GM18505 (cell line): Measurements from ENCODE around the gene ADGRB3.
"Not testable (repeated sequence)": the region's sequence is repeated elsewhere in the genome, so short reads cannot be mapped to it uniquely, and the experiment has no call there.

Source experiments
- ATAC-seq: cut with Tn5 transposase; IDR thresholded peaks from one replicate; pipeline ENCODE4 v1.9.1; 2021; ENCODE audit not compliant: unreplicated experiment
- POLR2A ChIP-seq: IDR thresholded peaks from 4 replicates; pipeline ENCODE4 v1.6.1; 2011; ENCODE audit warnings: borderline replicate concordance; ENCODE audit not compliant: insufficient read depth, insufficient read length; ENCODE audit errors: extremely low read depth

ADGRB3 gene

DNA sequence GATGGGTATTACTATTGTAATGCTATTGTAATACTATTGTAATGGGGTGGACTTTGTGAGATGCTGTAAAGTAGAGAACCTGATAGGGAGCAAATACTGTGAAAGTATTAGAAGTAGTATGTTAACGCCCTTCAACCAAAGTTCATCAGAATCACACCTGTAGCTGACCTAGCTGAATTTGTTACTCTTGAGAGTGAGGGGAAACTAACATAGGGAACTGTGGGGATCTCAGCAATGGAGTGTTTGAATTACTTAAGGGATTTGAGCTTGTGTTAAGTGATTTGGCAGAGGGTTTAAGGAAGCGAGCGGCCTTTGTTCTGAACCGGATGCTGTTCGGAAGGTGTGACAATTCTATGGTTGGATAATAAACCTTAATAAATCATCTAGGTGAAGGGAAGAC, 312.6 kb downstream of the ADGRB3 start:
- no peak for TF ChIP-seq POLR2A

DNA sequence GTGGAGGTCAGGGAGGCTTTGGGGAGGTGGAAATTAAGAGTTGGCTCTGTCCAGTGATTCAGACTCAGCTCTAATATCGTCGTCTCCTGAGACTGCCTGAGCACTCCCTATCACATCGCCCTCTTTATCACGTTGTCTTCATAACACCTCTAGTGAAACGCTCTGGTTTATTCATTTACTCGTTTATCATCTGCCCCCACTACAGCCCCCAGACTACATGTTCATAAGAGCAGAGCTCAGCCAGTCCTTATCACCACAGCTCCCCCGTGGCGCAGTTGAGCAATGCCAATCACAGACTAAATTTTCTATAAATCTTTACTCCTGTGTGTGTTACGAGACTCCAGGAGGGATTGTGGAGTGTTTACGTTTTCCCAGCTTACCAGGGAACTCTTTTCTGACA, 316.2 kb downstream of the ADGRB3 start:
- no peak for TF ChIP-seq POLR2A
- ATAC-seq = no peak

More for the DNA sequence above, 312.6 kb downstream of the ADGRB3 start:
- no peak for ATAC-seq

DNA sequence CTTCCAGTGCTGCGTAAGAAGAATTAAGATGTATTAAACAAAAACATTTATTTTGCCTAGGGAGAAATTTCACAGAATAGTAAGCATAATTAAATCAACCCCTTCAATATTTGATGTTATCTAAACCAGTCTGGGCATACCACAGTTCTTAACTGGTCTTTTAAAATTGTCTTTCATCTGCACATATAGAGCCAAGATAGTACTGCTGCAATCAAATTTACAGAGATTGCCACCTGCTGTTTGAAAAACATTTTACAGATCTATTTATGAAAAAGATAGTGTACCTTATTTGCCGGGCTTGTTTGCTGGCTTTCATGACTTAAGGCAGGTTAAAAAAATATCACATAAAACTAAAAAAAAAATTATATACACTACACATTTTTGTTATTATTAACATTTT, 323.2 kb downstream of the ADGRB3 start:
- no peak for ATAC-seq
- no peak for TF ChIP-seq POLR2A

DNA sequence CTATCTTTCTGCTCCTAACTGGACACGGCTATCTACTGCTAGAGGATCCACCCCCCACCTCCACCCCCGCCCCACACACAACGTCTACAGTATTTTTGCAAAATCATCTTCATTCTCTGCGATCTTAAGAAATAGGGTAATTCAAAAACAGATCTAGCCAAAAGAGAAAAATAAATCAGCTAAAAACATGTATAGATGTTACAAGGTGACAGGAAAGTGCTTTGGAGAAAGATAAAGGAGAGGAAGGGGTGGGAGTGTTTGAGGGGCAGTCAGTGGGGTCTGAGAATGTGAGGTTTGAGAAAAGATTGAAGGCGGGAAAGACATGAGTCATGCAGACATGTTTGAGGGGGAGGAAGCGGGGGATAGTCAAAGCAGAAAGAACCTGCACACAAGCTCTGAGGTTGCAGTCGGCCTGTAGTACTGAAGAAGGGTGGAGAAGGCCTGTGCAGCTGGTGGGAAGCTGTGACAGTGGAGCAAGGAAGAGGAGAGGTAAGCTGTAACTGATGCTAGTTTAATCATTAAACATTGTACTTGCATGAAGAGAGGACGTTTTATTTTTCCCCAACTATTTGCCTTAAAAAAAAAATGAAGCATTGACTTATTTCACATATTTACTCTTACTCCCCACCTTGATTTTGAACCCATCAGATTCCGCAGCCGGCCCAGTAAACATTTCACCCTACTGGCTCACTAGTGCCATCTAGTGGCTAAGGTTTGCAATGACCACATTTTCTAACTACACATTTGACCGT, 332.6 kb downstream of the ADGRB3 start:
- peak; percentile 83 for ATAC-seq
- TF ChIP-seq POLR2A = no peak

DNA sequence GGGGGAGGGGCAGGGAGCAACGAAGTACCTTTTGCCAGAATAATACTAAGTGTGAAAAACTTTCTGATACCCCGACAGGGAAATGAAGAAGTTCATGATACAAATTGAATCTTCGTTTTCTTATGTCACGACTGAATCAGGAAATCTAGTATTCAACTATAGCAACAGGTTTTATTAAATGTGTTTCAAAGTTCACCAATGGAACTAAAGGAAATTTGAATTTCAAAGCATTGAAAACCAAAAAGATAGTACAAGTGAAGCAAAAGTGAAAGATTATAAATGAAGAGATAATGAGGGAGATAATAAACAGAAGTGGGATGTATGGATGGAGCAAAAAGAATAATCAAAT, 333.2 kb downstream of the ADGRB3 start:
- ATAC-seq = no peak
- no peak for TF ChIP-seq POLR2A

DNA sequence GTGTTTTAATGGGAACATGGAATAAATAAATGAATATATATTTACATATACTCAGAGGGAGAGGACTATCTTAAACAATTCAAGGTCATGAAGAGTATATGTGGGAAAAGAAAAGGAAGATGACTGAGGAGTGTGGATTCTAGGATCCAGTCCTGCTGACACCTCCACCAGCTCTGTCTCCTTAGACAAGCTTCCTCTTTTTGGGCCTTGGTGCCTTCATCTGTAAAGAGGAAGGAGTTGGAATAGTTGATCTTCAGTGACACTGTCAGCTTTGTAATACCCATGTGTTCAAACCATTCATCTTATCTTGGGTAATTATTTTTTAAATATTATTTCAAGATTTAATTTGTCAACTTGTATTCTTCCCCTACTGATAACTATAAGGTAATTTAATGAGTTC, 338.0 kb downstream of the ADGRB3 start:
- TF ChIP-seq POLR2A = no peak

DNA sequence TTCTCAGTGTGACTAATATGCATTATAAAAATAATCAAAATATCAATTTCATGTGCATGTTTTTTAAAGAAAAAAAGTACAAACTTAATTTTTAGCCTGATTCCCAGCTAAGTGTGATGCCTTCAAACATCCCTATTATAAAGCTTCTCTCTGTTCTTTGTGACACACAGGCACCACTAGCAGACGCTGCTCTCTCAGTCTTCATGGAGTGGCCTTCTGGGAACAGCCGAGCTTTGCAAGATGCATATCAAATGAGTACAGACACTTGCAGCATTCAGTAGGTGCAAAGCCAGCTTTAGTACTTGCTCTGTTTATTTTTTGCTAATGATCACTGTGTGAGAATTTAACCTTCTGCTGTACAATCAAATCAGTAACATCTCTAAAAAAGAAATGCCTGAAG, 340.0 kb downstream of the ADGRB3 start:
- ATAC-seq = no peak
- TF ChIP-seq POLR2A = no peak

More for the DNA sequence above, 338.0 kb downstream of the ADGRB3 start:
- no peak for ATAC-seq

DNA sequence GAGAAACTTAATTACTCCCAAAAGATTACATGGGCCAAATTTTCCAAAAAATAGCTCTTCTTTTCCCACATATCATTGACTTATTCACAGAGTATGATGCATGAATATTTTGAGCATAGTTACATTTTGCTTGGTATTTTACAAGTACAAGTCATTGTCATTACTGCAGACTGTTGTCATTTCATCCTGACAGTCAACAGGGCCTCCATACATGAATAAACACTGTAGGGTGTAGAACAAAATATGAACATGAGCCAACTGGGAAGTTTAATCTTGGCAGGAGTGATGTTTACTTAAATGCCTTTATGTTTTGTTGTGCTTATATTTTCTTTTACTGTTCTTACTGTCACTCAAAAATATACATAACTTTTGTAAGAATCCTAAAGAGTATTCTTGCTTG, 340.7 kb downstream of the ADGRB3 start:
- no peak for TF ChIP-seq POLR2A
- no peak for ATAC-seq

DNA sequence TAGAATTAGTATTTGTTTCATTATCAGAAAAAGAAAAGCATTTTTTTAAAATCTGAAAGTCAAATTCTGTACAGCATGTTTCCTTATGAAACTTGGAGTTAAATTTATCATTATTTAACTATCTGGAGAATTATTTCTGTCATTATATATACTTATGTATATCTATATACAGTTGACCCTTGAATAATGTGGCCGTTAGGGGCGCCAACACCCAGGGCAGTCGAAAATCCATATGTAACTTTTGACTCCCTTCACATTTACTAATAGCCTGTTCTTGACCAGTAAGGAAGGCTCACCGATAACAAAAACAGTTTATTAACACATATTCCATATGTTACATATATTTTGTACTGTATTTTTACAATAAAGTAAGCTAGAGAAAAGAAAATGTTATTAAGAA, 341.2 kb downstream of the ADGRB3 start:
- TF ChIP-seq POLR2A = no peak
- no peak for ATAC-seq

DNA sequence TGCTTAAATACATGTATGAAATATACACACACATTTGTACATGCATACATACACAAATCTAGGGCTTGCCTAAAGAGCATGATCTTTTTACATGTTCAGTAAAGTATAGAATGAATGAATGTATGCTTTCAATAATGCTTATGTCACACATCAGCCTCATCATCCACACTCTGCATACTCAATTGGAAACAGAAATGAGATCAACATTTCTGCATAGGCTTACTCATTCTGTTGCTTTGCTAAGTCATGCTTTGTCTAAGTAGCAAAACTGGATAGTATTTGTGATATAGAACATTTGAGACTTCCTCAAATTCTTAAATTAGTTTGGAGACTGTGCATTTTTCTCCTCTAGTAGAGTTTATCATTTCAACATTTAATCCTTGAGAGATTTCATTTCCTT, 343.3 kb downstream of the ADGRB3 start:
- no peak for TF ChIP-seq POLR2A
- no peak for ATAC-seq

DNA sequence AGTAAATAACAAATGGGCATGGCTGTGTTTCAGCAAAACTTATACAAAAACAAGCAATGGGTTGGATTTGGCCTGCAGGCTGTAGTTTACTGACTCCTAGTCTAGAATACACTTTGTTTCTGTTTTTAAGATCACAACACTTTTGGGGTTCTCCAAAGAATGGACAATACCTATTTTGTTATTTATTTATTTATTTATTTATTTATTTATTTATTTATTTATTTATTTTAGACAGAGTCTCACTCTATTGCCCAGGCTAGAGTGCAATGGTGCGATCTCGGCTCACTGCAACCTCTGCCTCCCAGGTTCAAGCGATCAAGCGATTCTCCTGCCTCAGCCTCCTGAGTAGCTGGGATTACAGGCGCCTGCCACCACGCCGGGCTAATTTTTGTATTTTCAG, 346.6 kb downstream of the ADGRB3 start:
- not testable (repeated sequence) for ATAC-seq

DNA sequence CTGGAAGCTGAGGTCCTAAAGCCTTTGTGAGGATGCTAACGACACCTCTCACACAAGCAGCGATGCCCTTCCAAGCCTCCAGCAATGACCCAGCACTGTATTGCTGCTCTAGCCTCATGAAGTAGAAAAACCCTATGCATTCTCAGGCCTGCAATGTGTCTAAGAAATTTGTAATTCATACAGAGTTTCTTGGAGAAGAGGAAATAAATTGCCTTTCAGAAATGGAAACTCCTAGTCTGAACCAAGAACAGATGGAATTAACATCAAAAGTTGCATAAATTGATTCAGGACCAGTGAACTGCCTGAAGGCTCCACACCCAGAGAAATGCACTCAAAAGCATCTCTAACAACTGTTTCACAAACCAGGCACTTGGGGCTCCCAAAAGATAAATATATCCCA, 353.6 kb downstream of the ADGRB3 start:
- no peak for TF ChIP-seq POLR2A

DNA sequence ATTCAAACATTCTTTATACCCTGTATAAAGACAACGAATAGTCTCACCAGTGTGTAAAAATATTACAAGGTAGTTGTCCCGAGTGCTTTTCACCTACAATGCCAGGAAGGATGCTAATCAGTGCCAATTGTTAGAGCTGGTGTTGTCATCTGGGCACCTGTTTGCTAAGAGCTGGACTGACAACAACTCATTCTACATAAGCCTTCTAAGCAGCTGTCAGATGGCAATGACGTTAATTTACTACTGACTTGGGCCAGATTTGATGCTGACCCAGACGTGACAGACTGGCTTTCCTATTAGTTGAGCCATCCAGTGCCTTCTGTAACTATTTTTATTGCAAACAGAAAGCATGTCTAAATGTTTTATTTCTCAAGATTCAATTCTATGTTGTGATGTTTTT, 355.2 kb downstream of the ADGRB3 start:
- no peak for TF ChIP-seq POLR2A

More for the DNA sequence above, 353.6 kb downstream of the ADGRB3 start:
- no peak for ATAC-seq

DNA sequence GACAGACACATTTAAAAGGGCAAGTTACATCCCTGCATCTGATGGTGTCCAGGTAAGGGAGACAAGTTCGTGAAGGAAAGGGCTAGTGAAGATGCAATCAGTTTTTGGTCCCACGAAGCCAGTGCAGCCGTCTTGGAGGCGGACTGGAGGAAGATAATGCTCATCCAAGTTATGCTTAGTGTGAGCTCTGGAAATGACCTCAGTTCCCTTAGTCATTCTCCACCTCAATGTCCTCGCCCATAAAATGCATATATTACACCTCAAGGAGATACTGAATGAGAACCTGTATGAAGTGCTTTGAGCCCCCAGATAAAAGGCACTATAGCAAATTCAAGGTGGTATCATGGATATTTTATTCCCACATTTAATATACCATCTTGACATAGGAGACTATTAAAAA, 358.8 kb downstream of the ADGRB3 start:
- TF ChIP-seq POLR2A = no peak
- no peak for ATAC-seq

More for the DNA sequence above, 355.2 kb downstream of the ADGRB3 start:
- ATAC-seq = no peak

DNA sequence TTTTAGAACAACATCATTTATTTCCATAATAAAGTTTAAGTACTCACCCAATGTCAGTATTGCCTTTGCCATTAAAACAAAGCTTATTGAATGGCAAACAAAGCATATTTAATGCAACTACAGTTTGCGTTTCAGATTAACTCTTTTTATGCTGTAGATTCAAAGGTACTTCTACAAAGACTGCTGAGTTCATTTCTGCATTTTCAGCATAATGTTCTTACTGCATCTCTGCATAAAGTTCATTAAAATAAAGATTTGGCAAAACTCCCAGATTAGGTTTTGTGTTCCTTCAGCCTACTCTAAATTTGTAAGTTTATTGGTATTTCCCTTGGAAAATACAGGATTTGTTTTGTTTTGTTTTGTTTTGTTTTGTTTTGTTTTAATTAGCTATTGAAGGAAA, 359.4 kb downstream of the ADGRB3 start:
- no peak for TF ChIP-seq POLR2A
- no peak for ATAC-seq
